GM19025 (cell line): ENCODE results near the gene CCDC187.

Experiments used
- ATAC-seq: cut with Tn5 transposase; IDR thresholded peaks from one replicate; pipeline ENCODE4 v1.9.1; 2021; ENCODE audit warnings: mild to moderate bottlenecking, low read depth, moderate library complexity; ENCODE audit not compliant: unreplicated experiment

CCDC187 gene

GRCh38 chr9:136233868-136234267, 70.0 kb downstream of the CCDC187 start:
- ATAC-seq: no peak

DNA sequence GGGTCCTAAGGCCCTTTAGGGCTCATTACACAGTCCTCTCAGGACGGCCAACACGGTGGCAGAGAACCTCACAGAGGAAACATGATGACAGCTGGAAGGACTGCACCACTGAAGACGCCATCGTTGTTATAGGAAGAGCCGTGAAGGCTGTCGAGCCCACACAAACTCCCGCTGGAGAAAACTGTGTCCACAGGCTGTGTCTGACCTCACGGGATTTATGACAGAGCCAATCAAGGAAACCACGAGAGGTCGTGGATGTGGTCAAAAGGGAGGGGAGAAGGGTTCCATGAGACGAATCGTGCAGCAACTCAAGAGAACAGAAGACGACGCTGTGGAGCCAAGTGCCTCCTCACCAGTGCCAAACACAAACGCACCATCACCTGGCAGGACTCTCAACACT, 70.5 kb downstream of the CCDC187 start:
- ATAC-seq: no peak

- ATAC-seq: no peak
Observed at GRCh38 chr9:136232969-136233368, 70.9 kb downstream of the CCDC187 start.

DNA sequence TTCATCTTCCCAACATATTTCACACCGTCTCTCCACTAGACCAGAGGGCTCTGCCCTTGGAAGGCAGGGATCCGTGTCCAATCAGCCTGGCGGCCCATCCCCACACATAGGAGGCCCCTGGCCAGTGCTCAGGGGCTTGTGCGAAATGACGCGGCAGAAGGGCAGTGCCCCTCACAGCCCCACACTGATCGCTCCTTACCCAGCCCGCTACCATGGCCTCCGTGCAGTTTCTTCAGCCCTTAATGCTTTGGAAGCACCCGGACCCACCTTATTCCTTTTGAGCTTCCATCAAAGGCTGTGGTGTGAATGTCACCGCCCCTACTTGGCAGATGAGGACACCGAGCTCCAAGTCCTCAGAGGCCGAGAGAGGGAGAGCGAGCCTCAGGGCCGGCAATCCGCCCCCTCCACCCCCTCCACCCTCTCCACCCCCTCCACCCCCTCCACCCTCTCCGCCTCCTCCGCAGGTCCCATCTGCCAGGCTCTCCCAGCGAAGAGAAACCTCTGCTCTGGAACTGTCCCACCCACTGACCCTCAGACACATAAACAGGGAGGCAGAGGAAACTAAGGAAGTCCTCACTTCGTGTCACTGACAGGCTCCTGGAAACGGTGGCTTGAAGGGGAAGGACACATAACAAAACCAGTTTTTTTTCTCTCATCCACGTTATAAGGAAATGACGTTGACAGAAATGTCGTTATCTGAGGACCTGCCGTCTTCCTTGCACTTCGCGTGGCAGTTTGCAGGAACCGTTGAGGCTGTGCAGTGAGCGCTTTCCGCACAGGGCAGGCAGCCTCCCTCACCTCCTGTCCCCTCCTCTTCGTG, 72.2 kb downstream of the CCDC187 start:
- ATAC-seq: no peak

DNA sequence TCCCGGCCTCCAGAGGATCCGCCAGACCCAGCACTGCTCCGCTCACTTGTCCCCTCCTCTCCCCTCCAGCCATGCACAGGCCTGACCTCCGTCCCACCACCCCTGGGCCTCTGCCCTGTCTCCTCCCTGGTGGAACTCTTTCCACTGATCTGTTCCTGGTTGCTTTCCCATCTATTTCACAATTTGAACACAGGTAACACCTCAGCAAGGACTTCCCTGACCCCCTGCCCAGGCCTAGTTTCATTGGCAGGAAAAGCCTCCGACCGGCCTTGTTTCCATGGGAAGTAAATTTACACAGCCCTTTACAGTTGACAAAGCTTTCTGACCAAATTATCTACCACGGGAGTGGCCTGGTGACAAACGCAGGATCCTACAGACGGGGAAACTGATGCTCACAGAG, 73.1 kb downstream of the CCDC187 start:
- ATAC-seq: no peak

DNA sequence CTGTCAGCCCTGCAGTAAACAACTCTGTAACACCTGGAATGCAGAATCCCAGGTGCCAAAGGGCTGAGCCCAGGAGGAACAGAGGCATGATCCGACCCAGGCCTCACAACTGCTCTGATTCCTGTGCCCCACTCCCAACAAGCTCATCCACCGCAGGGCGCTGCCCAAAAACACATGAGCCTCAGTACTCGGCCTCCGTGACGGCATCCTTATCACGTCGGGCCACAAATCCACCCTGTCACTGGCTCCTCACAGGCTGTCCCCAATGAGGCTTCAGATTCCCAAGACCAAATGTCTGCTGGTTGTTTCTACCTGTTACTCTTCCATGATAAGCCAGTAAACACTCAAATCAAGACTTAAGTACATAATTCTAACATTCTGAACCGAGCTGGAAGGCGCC, 73.5 kb downstream of the CCDC187 start:
- ATAC-seq: no peak

GRCh38 chr9:136229096-136230065, 74.5 kb downstream of the CCDC187 start:
- ATAC-seq: no peak

DNA sequence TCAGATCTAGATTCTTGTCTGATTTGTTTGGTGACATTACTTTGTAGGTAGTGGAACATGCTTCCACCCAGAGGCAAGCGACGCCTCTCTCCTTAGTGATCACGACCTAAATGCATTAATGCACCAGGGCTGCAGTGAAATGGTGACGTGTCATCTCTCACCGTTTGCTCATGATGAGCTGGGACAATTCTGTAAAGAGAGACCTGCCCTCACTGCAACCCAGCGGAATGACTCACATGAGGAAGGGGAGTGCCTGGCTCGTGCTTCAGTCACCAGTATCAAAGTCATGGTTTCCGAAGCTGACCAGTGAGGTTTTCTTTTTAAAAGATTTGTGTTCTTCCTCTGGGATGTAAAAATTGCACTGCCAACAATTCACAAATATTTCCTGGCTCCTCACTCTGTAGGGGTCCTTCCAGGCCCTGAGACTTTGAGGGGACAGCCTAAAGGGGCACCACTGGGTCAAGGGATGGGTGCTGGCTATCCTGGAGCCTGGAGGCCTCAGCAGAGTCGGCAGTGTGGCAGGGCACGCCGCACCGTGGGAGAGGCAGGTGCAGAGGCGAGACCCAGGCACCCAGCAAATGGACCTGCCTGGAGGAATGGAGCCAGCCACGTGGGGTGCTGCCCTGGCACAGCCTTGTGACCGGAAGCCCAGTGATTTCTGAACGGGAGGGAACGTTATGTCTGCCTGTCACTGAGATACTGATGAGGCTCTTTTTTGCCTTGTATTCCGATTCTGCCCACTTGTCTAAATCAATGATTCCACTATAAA, 75.6 kb downstream of the CCDC187 start:
- ATAC-seq: no peak

DNA sequence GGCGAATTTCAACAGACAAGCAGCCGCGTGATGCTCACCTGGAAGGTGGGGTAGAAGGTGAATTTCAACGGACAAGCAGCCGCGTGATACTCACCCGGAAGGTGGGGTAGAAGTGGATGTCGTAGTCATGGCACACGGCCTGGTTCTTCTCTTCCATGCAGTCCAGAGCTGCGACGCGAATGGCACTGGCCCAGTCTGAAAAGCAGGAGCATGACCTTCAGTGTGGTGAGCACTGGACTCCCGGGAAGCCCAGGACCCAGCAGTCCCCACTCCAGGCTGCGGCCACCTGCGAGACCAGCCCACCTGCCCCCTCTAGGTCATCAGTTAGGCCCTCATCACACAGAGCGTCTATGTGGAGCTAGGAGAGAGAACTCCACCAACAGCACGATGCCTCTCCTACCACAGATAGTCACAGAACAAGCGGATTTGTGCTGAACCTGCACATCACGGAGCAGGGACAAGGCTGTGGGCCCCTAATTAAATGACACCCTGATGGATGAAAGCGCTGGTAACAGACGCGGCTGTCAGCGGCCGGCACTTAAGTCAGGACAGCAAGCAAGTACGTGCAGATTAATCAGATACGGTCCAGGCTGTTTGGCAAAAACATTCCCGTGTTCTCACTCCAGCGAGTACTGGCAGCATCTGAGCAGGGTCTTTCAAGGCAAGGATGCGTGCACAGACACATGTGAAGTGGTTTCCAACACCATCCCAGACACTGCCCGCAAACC, 77.0 kb downstream of the CCDC187 start:
- no peak for ATAC-seq

DNA sequence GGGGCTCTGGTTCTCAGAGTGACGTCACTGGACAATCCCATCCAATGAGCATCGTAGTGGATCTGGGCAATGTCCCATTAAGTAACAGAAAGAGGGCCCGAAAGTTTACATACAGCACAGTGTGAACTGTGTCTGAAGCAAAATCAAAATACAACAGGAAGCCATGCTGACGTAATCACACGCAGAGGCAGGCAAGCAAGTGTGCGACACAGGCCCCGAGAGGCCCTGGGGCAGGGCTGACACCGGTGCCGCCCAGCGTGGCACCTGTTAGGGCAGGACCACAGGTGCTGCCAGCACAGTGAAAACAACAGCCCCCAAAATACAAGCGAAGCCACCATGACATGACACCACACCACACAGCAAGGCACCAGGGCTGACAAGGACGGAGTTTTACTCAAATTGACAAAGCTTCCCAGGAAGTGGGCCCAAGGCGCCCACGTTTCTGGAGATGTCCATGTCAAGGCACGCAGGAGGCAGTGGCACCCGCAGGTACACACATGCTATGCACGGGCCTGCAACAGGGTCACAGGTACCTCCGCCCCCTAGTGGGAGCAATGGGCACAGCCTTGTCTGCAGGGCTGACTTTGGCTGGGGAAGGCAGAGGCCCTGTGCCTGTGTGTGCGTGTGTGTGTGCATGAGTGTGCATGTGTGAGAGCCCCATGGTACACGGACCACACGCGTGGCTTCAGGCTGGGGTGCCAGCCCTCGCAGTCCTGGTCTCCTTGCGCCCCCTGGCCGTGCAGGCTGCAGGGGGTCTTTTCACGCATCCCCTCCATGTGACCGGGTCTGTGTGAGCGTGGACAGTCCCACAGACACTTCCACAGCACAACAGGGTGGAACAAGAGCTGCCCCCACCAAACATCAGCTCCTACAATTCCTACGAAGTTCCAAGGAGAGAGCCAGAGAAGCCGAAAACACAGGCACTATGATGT, 77.9 kb downstream of the CCDC187 start:
- ATAC-seq: peak; percentile 60

DNA sequence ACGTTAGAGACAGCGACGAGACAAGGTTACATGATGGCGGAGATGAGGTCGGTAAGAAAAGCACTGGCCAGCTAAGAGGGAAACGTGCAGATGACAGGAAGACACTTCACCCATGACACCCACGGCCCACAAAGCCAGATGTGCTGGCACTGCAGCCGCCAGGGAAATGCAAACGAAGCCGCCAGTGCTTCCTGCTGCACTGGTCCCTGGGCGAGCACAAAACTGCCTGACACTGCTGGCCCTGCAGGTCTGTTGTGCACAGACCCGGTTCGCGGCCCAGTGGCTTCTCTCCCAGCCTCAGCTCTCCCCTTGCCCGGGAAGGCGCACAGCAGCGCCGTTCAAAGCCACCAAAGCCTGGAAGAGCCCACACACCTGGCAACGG, 78.5 kb downstream of the CCDC187 start:
- ATAC-seq: peak; percentile 56

- ATAC-seq: no peak
Observed at GRCh38 chr9:136223871-136224640, 79.8 kb downstream of the CCDC187 start.

- ATAC-seq: no peak
Observed at GRCh38 chr9:136222906-136223285, 81.0 kb downstream of the CCDC187 start.

GRCh38 chr9:136222166-136222905, 81.6 kb downstream of the CCDC187 start:
- no peak for ATAC-seq

DNA sequence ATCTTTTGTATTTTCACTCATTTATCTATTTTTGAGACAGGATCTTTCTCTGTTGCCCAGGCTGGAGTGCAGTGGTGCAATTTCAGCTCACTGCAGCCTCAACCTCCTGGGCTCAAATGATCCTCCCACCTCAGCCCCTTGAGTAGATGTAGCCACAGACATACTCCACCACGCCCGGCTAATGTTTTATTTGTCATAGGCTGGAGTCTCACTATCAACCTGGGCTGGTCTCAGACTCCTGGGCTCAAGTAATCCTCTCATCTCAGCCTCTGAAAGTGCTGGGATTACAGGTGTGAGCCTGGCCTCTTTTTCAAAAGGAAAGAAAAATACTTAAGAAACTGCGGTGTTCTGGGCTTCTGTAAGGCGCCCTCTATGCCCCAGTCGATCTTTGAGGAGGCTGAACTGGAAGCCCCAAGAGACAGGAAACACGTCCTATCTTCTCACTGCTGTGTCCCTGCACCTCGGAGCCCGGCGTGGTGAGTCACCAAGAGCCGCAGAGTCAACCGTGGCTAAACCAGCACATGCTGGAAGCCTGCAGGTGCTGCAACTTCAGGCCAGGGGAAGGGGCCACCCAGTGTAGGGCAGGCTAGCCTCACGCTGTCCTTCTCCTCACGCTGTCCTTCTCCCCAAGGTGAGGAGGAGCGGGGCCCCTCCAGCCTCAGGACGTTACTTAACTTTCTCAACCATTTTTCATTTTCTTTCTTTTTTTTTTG, 83.7 kb downstream of the CCDC187 start:
- ATAC-seq: no peak

GRCh38 chr9:136219276-136219675, 84.6 kb downstream of the CCDC187 start:
- ATAC-seq: no peak

- no peak for ATAC-seq
Observed at GRCh38 chr9:136218673-136219072, 85.2 kb downstream of the CCDC187 start.
